K562 treated with DMSO at 1 percent for 48 hours (cell line): ENCODE results near the gene SCN1A. TPM values are rescaled to one million over a fixed set of nuclear protein-coding genes. Genes with fewer than 3 reads are reported as not detected.

Experiments
- total RNA-seq: library from RNA; unstranded; fragments of 300-600 nt; gene quantifications from 2 replicates; pipeline ENCODE4 v1.2.3, GENCODE V29; 2022; ENCODE audit warnings: low replicate concordance; ENCODE audit errors: extremely low read depth

SCN1A gene
- total RNA-seq: not detected in 2 replicates

GRCh38 chr2:166127217-166128155 is at the start of gene SCN1A:
Gene SCN1A (minus strand): TSS chr2:166128020. CDS start chr2:166073621, 54,399 bp downstream.

GRCh38 chr2:165953655-165954606 is 173.9 kb downstream of the SCN1A start, which contains the start of gene TTC21B:
Gene TTC21B (minus strand): TSS chr2:165953776. CDS start chr2:165953705, 71 bp downstream.

Other genes with a start within 250 kb of the SCN1A start
- gene TTC21B, start 174.2 kb downstream of the SCN1A start, total RNA-seq: not detected in 2 replicates
- gene SCN9A, start 247.9 kb upstream of the SCN1A start, total RNA-seq: not detected in 2 replicates